Measurements from ENCODE around the gene LNPK.

DNA sequence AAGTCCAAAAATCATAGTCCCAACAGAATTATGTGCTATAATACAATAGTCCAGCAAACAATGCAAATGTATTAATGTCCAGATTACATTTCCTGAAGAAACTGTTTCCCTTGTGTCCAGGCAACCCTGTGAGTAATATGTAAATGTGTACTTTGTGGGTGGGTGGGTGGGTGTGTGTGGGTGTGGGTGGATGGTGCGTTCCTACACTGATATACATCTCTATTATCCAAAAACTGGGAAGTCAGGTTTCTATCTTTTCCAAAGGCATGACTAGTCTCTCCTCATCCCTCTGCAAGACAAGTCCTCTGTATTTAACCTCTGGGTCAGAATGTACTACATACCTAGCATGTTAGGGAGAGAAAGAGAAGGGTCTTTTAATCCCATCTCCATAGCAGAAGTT lies 71.6 kb downstream of the LNPK start:
- TF ChIP-seq, protein P1, sequence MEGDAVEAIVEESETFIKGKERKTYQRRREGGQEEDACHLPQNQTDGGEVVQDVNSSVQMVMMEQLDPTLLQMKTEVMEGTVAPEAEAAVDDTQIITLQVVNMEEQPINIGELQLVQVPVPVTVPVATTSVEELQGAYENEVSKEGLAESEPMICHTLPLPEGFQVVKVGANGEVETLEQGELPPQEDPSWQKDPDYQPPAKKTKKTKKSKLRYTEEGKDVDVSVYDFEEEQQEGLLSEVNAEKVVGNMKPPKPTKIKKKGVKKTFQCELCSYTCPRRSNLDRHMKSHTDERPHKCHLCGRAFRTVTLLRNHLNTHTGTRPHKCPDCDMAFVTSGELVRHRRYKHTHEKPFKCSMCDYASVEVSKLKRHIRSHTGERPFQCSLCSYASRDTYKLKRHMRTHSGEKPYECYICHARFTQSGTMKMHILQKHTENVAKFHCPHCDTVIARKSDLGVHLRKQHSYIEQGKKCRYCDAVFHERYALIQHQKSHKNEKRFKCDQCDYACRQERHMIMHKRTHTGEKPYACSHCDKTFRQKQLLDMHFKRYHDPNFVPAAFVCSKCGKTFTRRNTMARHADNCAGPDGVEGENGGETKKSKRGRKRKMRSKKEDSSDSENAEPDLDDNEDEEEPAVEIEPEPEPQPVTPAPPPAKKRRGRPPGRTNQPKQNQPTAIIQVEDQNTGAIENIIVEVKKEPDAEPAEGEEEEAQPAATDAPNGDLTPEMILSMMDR (IDR thresholded peaks at IDR 0.05), result no peak
- TF ChIP-seq POLR2A (IDR thresholded peaks at IDR 0.05), result no peak

Data from testis (tissue), 2 donors.